Measurements from ENCODE around the gene CLCNKB.
"Not testable (repeated sequence)": the region's sequence is repeated elsewhere in the genome, so short reads cannot be mapped to it uniquely, and the experiment has no call there.

DNA sequence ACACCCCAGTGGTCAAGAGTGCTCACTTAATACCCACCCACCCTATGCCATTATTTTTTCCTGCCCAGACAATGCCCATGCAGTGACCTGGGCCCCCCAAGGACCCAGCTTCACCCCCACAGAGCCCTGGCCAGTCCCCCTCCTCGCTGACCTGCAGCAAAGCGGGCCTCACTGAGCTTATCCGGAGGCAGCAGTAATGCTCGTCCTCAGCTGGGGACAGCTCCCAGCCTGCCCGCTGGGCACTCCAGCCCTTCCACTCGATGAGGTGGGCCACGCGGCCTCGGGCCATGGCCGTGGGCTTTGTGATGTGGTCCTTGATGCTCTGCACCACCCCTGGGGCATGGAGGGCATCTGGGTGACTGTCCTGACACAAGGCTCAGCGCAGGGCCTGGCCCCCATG, 7.1 kb upstream of the CLCNKB start:
- TF ChIP-seq, protein P1, sequence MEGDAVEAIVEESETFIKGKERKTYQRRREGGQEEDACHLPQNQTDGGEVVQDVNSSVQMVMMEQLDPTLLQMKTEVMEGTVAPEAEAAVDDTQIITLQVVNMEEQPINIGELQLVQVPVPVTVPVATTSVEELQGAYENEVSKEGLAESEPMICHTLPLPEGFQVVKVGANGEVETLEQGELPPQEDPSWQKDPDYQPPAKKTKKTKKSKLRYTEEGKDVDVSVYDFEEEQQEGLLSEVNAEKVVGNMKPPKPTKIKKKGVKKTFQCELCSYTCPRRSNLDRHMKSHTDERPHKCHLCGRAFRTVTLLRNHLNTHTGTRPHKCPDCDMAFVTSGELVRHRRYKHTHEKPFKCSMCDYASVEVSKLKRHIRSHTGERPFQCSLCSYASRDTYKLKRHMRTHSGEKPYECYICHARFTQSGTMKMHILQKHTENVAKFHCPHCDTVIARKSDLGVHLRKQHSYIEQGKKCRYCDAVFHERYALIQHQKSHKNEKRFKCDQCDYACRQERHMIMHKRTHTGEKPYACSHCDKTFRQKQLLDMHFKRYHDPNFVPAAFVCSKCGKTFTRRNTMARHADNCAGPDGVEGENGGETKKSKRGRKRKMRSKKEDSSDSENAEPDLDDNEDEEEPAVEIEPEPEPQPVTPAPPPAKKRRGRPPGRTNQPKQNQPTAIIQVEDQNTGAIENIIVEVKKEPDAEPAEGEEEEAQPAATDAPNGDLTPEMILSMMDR (conservative IDR thresholded peaks at IDR 0.05) = not testable (repeated sequence)
- not testable (repeated sequence) for TF ChIP-seq EZH2 (IDR thresholded peaks at IDR 0.05; ENCODE audit: low read depth)

Data from PC-9 (cell line).